HG02981 (cell line): ENCODE data around the gene ATL2.

ENCODE experiments used
- ATAC-seq: cut with Tn5 transposase; IDR thresholded peaks from one replicate; pipeline ENCODE4 v1.9.1; 2021; ENCODE audit warnings: mild to moderate bottlenecking, moderate library complexity; ENCODE audit not compliant: unreplicated experiment

Gene ATL2

GRCh38 chr2:38255211-38255610 is 121.9 kb downstream of the ATL2 start:
- ATAC-seq: no peak

- ATAC-seq: no peak
Observed at GRCh38 chr2:38254796-38255195, 122.3 kb downstream of the ATL2 start.

GRCh38 chr2:38251940-38252339 is 125.1 kb downstream of the ATL2 start:
- no peak for ATAC-seq

- ATAC-seq: no peak
Observed at GRCh38 chr2:38248707-38249106, 128.4 kb downstream of the ATL2 start.

- ATAC-seq: no peak
Observed at GRCh38 chr2:38248255-38248654, 128.8 kb downstream of the ATL2 start.

- ATAC-seq: no peak
Observed at GRCh38 chr2:38246105-38246504, 131.0 kb downstream of the ATL2 start.

- ATAC-seq: no peak
Observed at GRCh38 chr2:38245114-38245641, 131.9 kb downstream of the ATL2 start.

GRCh38 chr2:38244301-38244700 is 132.8 kb downstream of the ATL2 start:
- ATAC-seq: no peak
